ENCODE data around the gene CBX4. TPM values are rescaled to one million over a fixed set of nuclear protein-coding genes. Genes with fewer than 3 reads are reported as not detected.

CBX4 gene
- total and polyA plus RNA-seq, 2 of the 4 experiments (the other 2 are of a cell fraction), result 3.2 to 9.4 TPM

DNA sequence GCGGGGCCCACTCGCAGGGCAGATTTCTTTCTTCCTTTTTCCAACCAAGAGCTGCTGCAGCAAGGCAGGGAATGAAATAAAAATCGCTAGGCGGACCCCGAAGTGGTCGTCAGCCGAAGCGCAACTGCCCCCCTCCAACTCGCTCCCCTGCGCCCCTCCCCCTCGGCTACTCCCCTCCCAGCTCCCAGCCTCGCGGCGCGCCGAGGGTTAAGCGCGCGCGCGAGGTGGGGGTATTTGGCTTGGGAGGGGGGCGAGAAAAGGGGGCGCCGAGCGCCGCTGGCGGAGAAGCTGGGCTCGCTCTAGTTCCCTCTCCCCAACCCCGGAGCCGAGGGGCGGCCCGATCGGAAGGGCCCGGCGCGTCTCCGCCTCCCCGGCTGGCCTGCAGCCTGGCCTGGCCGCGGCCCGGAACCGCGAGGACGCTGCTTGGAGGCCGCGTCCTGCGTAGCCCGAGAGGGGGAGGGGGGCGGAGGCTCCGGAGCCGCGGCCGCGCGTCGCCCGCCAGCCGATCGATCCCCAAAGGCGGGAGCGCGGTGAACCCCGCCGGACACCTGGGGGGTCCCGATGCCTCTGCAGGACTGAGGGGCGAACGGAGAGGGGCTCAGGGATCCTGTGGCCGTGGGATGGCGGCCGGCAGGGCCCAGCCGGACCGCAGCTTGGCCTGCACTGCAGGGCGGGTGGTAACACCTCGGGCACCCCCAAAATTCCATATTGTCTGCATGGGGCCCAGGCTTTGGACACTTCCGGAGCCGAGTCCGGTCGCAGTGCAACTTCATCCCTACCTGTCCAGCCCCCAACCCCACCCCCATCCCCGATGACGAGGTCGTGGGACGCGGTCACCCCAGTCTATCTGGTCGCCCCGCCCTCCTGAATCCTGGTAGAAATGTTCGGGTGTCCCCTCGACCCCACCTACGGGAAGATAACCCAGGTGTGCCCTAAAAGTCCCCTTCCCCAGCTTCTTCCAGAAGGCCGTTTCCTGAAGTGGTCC is 4.9 kb upstream of the CBX4 start (continued):
- no peak for TF ChIP-seq RFX5 (IDR thresholded peaks at IDR 0.05; ENCODE audit: low read depth, low read length)
- no peak for TF ChIP-seq NFE2L2 (IDR thresholded peaks at IDR 0.05; ENCODE audit: low read depth, low read length)
- no peak for TF ChIP-seq BHLHE40 (IDR thresholded peaks at IDR 0.05; ENCODE audit: low read depth, low read length)

DNA sequence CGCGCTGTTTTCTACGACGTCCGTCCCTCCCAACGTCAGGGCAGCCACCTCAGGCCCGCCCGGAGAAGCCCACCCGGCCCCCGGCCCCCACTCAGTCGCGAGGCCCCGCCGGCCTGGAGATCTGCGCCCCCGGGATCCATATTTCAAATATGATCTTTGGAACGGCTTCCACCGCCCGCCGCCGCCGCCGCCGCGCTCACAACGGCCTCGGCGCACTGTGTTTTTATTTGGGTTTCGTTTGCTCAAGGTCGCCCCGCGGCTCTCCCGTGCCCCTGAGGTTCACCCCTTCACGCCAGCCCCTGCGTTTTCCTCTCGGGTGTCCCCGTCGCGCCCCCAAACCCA is 4.2 kb upstream of the CBX4 start:
- Histone ChIP-seq H2AK5ac (ENCODE audit: low read depth, low read length) (no peak overlapping the region), H3K4me2 (ENCODE audit: low read depth, low read length) (peak overlapping the region; percentile 89), H3K79me1 (ENCODE audit: low read depth in 1 of 2, low read length in 2 of 2) (peaks cover 0 to 2% of the 10 kb centered on the region in 2 experiments; a peak in 2 of 4 replicates), H4K20me1 (ENCODE audit: insufficient read depth, low read length) (peaks cover 2% of the 10 kb centered on the region), H3K9me3 (ENCODE audit: control insufficient read depth, insufficient read depth, low read length) (peaks cover 6% of the 10 kb centered on the region; the same call in 1 of the 2 replicates), H3K4me1 (ENCODE audit: control insufficient read depth, insufficient read depth, low read length) (peaks cover 10% of the 10 kb centered on the region), H3K23ac (ENCODE audit: low read depth, low read length) (0 out of 2 replicates have a peak overlapping the region, but pooled peaks have one; percentile 7), H2BK20ac (ENCODE audit: low read depth, low read length) (no peak overlapping the region), H3K56ac (ENCODE audit: extremely low read depth, insufficient read depth, low read length) (no peak overlapping the region), H2BK120ac (ENCODE audit: low read depth, low read length) (no peak overlapping the region), H4K8ac (ENCODE audit: low read depth in 2 of 2, low read length in 2 of 2) (peak overlapping the region in 1 of 2 experiments; percentile 59; a peak in 3 of 4 replicates), H3K9me1 (ENCODE audit: insufficient read depth, low read length) (no peaks in the 10 kb centered on the region), H4K91ac (ENCODE audit: insufficient read depth, low read depth, low read length) (no peak overlapping the region), H3K4ac (ENCODE audit: low read depth, low read length) (no peak overlapping the region), H2AFZ (replicated peaks; ENCODE audit: low read length, poor library complexity) (peak overlapping the region; percentile 93), H2BK15ac (ENCODE audit: low read depth, low read length) (no peak overlapping the region; the same call in 2 of the 3 replicates), H3K14ac (replicated peaks; ENCODE audit: low read depth, low read length) (no peak overlapping the region), H4K5ac (ENCODE audit: low read depth, low read length) (peak overlapping the region; percentile 72), H2BK5ac (ENCODE audit: low read depth, low read length, poor library complexity, severe bottlenecking) (no peak overlapping the region), H3K4me3 (ENCODE audit: insufficient read depth, low read depth, low read length) (peak overlapping the region; percentile 46), H3K36me3 (ENCODE audit: control insufficient read depth, insufficient read depth, low read length) (no peaks in the 10 kb centered on the region), H3K27me3 (ENCODE audit: control insufficient read depth, insufficient read depth, low read length) (peaks cover 40% of the 10 kb centered on the region), H3K18ac (ENCODE audit: low read depth, low read length) (no peak overlapping the region; the same call in 1 of the 2 replicates), H3K9ac (ENCODE audit: low read depth, low read length) (peak overlapping the region; percentile 63), H3K27ac (ENCODE audit: insufficient read depth, low read length) (no peak overlapping the region; the same call in 1 of the 2 replicates), H2AK9ac (replicated peaks; ENCODE audit: low read depth, low read length, poor library complexity) (peak overlapping the region; percentile 83)
- dilution Hi-C loops (cut with HindIII; ENCODE audit: low sequenced_read_pairs, unreplicated experiment) (no loop called here), intact Hi-C loops (cut with micrococcal nuclease) (no loop called here), in situ Hi-C loops (cut with MboI; ENCODE audit: low sequenced_read_pairs) (loop anchor here (10.0 kb wide), 1 partner anchor 141 kb away; no protein-coding TSS in a partner anchor)
- WGBS, 2 experiments (ENCODE audit: extremely low coverage in 2 of 2, insufficient read length in 1 of 2), result 5% methylated on average over 23 of the region's 39 CpGs; no CpG with 5 or more reads in 1 of the 2 experiments
- DNase-seq, result no peak
- POLR2A ChIA-PET (ENCODE audit: unreplicated experiment), result no interaction called here
- no peak for ATAC-seq (ENCODE audit: low read depth)
- CTCF ChIA-PET, result no interaction called here
- BruUV-seq (replicated peaks), result no TSS peak
- TF ChIP-seq, protein P1, sequence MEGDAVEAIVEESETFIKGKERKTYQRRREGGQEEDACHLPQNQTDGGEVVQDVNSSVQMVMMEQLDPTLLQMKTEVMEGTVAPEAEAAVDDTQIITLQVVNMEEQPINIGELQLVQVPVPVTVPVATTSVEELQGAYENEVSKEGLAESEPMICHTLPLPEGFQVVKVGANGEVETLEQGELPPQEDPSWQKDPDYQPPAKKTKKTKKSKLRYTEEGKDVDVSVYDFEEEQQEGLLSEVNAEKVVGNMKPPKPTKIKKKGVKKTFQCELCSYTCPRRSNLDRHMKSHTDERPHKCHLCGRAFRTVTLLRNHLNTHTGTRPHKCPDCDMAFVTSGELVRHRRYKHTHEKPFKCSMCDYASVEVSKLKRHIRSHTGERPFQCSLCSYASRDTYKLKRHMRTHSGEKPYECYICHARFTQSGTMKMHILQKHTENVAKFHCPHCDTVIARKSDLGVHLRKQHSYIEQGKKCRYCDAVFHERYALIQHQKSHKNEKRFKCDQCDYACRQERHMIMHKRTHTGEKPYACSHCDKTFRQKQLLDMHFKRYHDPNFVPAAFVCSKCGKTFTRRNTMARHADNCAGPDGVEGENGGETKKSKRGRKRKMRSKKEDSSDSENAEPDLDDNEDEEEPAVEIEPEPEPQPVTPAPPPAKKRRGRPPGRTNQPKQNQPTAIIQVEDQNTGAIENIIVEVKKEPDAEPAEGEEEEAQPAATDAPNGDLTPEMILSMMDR (conservative IDR thresholded peaks at IDR 0.05; ENCODE audit: low read depth, low read length), result no peak
- TF ChIP-seq FOS (IDR thresholded peaks at IDR 0.05; ENCODE audit: low read depth, low read length) (no peak), CEBPB (IDR thresholded peaks at IDR 0.05; ENCODE audit: low read depth, low read length) (no peak), BHLHE40 (IDR thresholded peaks at IDR 0.05; ENCODE audit: low read depth, low read length) (no peak), RCOR1 (IDR thresholded peaks at IDR 0.05; ENCODE audit: insufficient replicate concordance, low read length) (no peak), MAZ (IDR thresholded peaks at IDR 0.05; ENCODE audit: borderline replicate concordance, low read depth, low read length) (no peak), CHD1 (IDR thresholded peaks at IDR 0.05; ENCODE audit: low read depth, low read length) (no peak)
- TF ChIP-seq, protein P2, sequence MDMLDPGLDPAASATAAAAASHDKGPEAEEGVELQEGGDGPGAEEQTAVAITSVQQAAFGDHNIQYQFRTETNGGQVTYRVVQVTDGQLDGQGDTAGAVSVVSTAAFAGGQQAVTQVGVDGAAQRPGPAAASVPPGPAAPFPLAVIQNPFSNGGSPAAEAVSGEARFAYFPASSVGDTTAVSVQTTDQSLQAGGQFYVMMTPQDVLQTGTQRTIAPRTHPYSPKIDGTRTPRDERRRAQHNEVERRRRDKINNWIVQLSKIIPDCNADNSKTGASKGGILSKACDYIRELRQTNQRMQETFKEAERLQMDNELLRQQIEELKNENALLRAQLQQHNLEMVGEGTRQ (IDR thresholded peaks at IDR 0.05; ENCODE audit: low read depth, low read length), result no peak
- TF ChIP-seq, protein P3, sequence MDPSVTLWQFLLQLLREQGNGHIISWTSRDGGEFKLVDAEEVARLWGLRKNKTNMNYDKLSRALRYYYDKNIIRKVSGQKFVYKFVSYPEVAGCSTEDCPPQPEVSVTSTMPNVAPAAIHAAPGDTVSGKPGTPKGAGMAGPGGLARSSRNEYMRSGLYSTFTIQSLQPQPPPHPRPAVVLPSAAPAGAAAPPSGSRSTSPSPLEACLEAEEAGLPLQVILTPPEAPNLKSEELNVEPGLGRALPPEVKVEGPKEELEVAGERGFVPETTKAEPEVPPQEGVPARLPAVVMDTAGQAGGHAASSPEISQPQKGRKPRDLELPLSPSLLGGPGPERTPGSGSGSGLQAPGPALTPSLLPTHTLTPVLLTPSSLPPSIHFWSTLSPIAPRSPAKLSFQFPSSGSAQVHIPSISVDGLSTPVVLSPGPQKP (IDR thresholded peaks at IDR 0.05; ENCODE audit: borderline replicate concordance, low read depth, low read length), result no peak

Data from IMR-90 (cell line).